Parathyroid adenoma (tissue), 2 donors: ENCODE results near the gene FAM168B.

ENCODE experiments used
- H2AFZ ChIP-seq: fragments of 300-600 bp; sonication (generic); one replicate; pipeline ENCODE4 v1.7.0; 2017; ENCODE audit warnings: antibody characterized with exemption, mild to moderate bottlenecking
- H3K27ac ChIP-seq: fragments of 300-600 bp; sonication (generic); one replicate; pipeline ENCODE4 v1.7.0; 2017
- H3K27me3 ChIP-seq: fragments of 300-600 bp; sonication (generic); one replicate; pipeline ENCODE4 v1.7.0; 2017; ENCODE audit warnings: low read length; ENCODE audit not compliant: control insufficient read depth, insufficient read depth
- H3K36me3 ChIP-seq: fragments of 300-600 bp; sonication (generic); one replicate; pipeline ENCODE4 v1.7.0; 2017; ENCODE audit warnings: low read length; ENCODE audit not compliant: control insufficient read depth, insufficient read depth
- H3K4me1 ChIP-seq: fragments of 300-600 bp; sonication (generic); one replicate; pipeline ENCODE4 v1.7.0; 2017; ENCODE audit warnings: control low read depth
- H3K4me2 ChIP-seq: fragments of 300-600 bp; sonication (generic); one replicate; pipeline ENCODE4 v1.7.0; 2017; ENCODE audit warnings: low read length
- H3K4me3 ChIP-seq: fragments of 300-600 bp; sonication (generic); one replicate; pipeline ENCODE4 v1.7.0; 2017; ENCODE audit warnings: low read depth, low read length
- H3K79me2 ChIP-seq: fragments of 300-600 bp; sonication (generic); one replicate; pipeline ENCODE4 v1.7.0; 2017; ENCODE audit warnings: control low read depth
- H3K9ac ChIP-seq: fragments of 300-600 bp; sonication (generic); one replicate; pipeline ENCODE4 v1.7.0; 2017; ENCODE audit warnings: mild to moderate bottlenecking
- H3K9me3 ChIP-seq: fragments of 300-600 bp; sonication (generic); one replicate; pipeline ENCODE4 v1.7.0; 2017; ENCODE audit warnings: low read length; ENCODE audit not compliant: control insufficient read depth
- TF ChIP-seq, protein P1 (sequence below): fragments of 300-600 bp; sonication (generic); IDR thresholded peaks from one replicate; pipeline ENCODE4 v1.7.0; 2017; ENCODE audit warnings: antibody characterized with exemption, mild to moderate bottlenecking
- donor health status: primary hyperparathyroidism.

FAM168B gene

DNA sequence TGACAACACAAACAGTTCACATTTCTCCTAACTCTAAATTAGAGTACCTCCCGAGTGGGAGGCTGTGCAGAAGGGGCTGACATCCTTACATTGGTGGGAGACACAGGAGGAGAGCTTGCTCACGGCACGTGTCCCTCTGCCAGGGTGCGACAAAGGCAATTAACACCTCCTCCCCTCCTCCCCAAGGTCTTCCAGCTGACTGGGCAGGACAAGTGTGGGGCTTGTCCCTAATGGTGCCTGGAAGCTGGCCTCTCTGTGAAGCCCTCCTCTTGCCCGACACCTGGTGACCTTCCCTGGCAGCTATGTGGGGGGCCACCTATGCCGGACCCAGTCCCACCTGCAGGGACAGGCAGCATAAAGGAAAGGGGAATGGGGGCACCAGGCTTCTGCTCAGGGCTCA, 57.0 kb downstream of the FAM168B start:
- Histone ChIP-seq H3K4me3 (no peak overlapping the region), H3K4me2 (no peak overlapping the region), H3K27me3 (no peaks in the 10 kb centered on the region), H3K79me2 (no peaks in the 10 kb centered on the region), H3K27ac (no peak overlapping the region), H3K9ac (no peak overlapping the region), H3K4me1 (no peaks in the 10 kb centered on the region), H3K36me3 (no peaks in the 10 kb centered on the region), H3K9me3 (no peaks in the 10 kb centered on the region), H2AFZ (no peak overlapping the region)
- TF ChIP-seq, protein P1, sequence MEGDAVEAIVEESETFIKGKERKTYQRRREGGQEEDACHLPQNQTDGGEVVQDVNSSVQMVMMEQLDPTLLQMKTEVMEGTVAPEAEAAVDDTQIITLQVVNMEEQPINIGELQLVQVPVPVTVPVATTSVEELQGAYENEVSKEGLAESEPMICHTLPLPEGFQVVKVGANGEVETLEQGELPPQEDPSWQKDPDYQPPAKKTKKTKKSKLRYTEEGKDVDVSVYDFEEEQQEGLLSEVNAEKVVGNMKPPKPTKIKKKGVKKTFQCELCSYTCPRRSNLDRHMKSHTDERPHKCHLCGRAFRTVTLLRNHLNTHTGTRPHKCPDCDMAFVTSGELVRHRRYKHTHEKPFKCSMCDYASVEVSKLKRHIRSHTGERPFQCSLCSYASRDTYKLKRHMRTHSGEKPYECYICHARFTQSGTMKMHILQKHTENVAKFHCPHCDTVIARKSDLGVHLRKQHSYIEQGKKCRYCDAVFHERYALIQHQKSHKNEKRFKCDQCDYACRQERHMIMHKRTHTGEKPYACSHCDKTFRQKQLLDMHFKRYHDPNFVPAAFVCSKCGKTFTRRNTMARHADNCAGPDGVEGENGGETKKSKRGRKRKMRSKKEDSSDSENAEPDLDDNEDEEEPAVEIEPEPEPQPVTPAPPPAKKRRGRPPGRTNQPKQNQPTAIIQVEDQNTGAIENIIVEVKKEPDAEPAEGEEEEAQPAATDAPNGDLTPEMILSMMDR = no peak

DNA sequence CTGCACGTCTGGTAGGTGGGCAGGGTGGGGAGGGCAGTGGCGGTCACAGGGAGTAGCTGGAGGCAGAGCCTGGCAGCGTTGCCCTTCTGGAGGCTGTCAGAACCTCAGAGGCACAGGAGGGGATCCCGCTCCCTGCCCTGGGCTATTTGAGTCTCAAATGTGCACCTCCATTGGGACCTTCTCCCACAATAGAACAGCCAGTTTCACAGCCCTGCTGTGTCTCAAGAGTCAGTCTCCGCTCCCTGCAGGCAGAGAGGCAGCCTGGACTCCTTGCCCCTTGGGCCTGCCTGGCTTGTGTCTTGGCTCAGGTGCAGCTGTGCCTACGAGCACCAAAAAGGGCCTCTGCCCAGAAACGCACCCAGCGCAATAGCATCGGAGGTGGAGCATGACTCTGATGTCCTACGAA, 57.4 kb downstream of the FAM168B start:
- no peaks in the 10 kb centered on the region for H3K9me3 ChIP-seq
- H3K36me3 ChIP-seq = no peaks in the 10 kb centered on the region
- H3K4me3 ChIP-seq = no peak overlapping the region
- H3K79me2 ChIP-seq = no peaks in the 10 kb centered on the region
- no peak overlapping the region for H3K4me2 ChIP-seq
- H3K27ac ChIP-seq = no peak overlapping the region
- no peaks in the 10 kb centered on the region for H3K27me3 ChIP-seq
- H2AFZ ChIP-seq = no peak overlapping the region
- no peak overlapping the region for H3K9ac ChIP-seq
- H3K4me1 ChIP-seq = no peaks in the 10 kb centered on the region
- TF ChIP-seq, protein P1 = no peak

DNA sequence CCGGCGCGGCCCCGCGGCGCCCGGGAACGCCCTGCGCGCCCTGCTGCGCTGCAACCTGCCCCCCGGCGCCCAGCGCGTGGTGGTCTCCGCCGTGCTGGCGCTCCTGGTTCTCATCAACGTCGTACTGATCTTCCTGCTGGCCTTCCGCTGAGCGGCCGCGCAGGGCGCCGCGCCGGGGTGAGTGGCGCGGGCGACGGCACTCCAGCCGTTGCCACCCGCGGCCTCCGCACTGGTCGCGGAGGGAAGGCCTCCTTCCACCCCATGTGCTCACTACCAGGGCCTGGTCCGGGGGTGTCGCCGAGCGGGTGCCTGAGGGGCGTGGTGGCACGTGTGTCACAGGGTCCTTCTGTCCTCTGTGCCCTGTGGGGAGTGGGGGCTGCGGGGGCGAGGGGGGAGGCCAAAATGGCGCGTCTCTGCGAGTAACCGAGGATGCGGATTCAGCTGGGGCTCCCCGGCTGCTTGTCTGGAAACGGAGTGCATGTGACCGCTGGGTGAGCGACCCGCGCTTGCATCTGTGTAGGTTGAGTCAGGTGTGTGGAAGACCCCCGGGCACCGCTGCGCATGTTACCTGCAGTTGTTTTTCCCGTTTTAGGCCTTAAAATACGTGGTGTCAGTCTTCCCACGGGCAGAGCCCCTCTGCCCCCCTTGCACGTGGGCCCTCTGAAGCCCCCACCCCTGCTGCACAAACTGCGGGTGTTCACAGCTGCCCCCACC, 58.0 kb downstream of the FAM168B start:
- Histone ChIP-seq H3K79me2 (no peaks in the 10 kb centered on the region), H2AFZ (peak overlapping the region; percentile 86), H3K9ac (peak overlapping the region; percentile 37), H3K9me3 (no peaks in the 10 kb centered on the region), H3K36me3 (no peaks in the 10 kb centered on the region), H3K4me1 (no peaks in the 10 kb centered on the region), H3K4me2 (peak overlapping the region; percentile 62), H3K4me3 (no peak overlapping the region), H3K27ac (no peak overlapping the region), H3K27me3 (no peaks in the 10 kb centered on the region)
- TF ChIP-seq, protein P1 = no peak

DNA sequence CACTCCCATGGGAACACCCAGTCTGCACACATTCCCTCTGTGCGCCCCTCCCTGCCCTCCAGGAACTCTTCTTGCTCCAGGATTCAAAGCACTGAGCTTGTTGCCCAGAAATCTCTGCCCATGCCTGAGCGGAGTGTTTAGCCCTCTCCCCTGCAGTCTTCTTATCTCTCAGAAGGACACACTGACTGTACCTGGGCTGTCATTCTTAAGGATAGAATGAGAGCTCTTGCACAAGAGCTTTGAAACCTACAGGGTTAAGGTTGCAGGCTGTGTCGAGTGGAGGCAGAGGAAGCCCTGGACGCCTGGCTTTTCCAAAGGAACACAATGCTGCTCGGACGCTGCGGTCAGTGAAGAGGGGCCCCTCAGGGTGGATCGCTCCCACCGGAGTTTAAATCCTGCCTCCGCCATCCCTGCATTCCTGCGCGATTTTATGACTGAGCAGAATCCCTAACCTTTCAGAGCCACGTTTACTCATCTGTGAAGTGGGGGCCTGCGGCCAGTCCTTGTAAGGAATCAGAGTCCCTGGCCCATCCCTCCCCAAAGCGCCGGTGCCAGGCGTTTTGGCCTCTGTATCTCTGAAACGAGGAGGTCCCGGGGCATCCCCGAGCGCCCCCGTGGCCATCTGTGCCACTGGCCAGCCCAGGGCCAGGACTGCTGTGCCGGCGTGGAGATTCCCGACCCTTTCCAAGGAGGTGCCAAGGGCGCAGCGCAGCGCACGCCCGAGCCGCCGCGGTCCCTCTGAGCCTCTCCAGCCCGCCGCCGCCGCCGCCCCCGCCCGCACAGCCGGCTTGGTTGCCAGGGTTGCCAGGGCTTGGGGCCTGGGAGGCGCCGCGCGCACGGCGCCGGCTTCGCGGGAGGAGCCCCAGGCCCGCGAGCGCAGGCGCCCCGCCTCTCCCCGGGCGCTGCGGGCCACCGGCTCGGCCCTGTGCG, 58.9 kb downstream of the FAM168B start:
- peak overlapping the region; percentile 46 for H3K4me3 ChIP-seq
- no peaks in the 10 kb centered on the region for H3K36me3 ChIP-seq
- peak overlapping the region; percentile 71 for H2AFZ ChIP-seq
- no peaks in the 10 kb centered on the region for H3K4me1 ChIP-seq
- H3K9me3 ChIP-seq = no peaks in the 10 kb centered on the region
- peak overlapping the region; percentile 77 for H3K4me2 ChIP-seq
- H3K79me2 ChIP-seq = no peaks in the 10 kb centered on the region
- H3K9ac ChIP-seq = no peak overlapping the region
- TF ChIP-seq, protein P1 = no peak
- H3K27ac ChIP-seq = no peak overlapping the region
- no peaks in the 10 kb centered on the region for H3K27me3 ChIP-seq
